HepG2 (cell line): Measurements from ENCODE around the gene ESRP2.

Source experiments
- CTCF ChIP-seq: sonication (generic); formaldehyde crosslinking; IDR thresholded peaks from 2 replicates; pipeline ENCODE4 v1.5.0; 2020; ENCODE audit warnings: mild to moderate bottlenecking, missing genetic modification reagents, moderate library complexity
- HNRNPL ChIP-seq: fragments of 200-400 bp; formaldehyde crosslinking; IDR thresholded peaks from 2 replicates; pipeline ENCODE4 v1.6.1; 2017; ENCODE audit warnings: mild to moderate bottlenecking, low read depth, low read length
- POLR2A ChIP-seq, 2 experiments: IDR thresholded peaks; 2 replicates each; pipeline ENCODE4 v1.6.1; 2011; ENCODE audit warnings: low read depth in 2 of 2, low read length in 2 of 2, mild to moderate bottlenecking in 1 of 2, moderate library complexity in 1 of 2; ENCODE audit not compliant: insufficient read depth in 1 of 2
- SP1 ChIP-seq, 2 experiments: fragments of 450-650 bp in 1 of 2; sonication (generic) in 1 of 2; formaldehyde crosslinking in 1 of 2; IDR thresholded peaks; 2 replicates each; pipeline versions ENCODE4 v1.4.0 to v1.6.1; 2016 to 2020; ENCODE audit warnings: missing genetic modification reagents in 1 of 2
- TBX3 ChIP-seq: fragments of 450-650 bp; IDR thresholded peaks from 2 replicates; pipeline ENCODE4 v1.6.1; 2017; ENCODE audit warnings: antibody characterized with exemption, mild to moderate bottlenecking, inconsistent platforms, borderline replicate concordance
- ZNF12 ChIP-seq: sonication (generic); formaldehyde crosslinking; IDR thresholded peaks from 2 replicates; pipeline ENCODE4 v1.5.0; 2020; ENCODE audit warnings: missing genetic modification reagents

- TF ChIP-seq SP1 (IDR thresholded peaks at IDR 0.05) (no peak), SP1 (CRISPR knock-in tag; IDR thresholded peaks at IDR 0.05) (no peak), HNRNPL (no peak), ZNF12 (CRISPR knock-in tag) (no peak), POLR2A (IDR thresholded peaks at IDR 0.05; ENCODE audit: insufficient read depth in 1 of 2, low read depth in 2 of 2, low read length in 2 of 2) (no peak), TBX3 (no peak), CTCF (CRISPR knock-in tag) (no peak)
These were observed 45.8 kb downstream of the ESRP2 start for GRCh38 chr16:68190081-68190480.
